ENCODE data around the gene NUDT4.

Gene NUDT4

DNA sequence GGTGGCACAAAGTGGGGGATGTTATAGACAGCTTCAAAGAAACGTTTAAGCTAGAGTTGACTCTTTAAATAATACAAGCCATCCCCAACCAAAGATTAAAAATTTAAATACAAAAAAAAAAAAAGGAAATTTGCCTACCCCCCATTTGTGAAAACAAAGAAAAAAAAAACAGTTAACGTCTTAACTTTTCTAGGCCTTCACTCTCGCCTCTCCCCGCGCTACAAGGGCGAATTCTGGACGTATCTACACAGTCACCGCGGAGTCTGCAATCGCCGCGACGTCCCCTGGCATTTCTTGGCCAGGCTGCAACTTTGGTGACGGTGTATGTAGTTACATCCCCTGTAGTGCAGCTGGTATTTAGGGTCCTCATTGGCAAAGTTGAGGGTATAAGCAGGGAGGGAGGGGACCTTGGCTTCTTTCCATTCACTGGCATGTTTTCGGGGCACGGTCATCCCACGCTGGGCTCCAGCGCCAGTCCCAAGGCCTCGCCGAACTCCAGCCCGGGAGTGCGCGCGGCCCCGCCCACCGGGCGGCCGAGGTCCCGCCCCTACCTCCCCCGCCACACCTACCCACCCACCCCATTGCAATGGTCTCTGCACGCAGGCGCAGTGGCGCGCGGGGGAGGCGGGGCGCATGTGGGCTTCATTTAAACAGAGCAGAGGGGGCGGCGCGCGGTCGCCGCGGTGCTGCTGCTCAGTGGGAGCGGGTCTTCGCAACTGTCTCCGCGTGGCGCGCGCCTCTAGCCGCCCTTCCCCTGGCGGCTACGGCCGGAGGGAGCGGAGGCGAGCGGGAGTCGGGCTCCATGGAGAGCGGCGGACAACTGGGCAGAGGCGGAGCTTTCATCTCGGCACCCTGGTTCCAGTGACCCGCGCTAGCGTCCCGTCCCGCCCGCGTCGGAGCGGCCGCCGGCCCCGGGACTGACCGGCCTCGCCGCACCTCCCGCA is at the start of gene NUDT4:
Gene NUDT4, plus strand, starts transcription at position 674 of the 944 bp plus-strand sequence. CDS start 398 bp downstream, outside the sequence.
- no peak for FAIRE-seq

DNA sequence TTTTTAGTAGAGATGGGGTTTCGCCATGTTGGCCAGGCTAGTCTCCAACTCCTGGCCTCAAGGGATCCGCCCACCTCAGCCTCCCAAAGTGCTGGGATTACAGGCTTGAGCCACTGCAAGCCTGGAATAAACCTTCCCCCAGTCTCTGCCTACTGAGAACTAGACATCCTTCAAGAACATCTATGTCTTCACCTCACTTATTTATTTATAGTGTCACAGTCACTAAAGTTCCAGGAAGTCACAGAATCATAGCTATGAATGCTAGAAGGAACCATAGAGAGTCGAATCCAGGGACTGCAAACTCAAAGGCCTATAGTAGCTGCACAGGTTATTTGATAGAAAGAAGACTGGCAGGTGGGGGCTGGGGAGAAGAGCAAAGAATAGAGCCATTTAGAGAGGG is 44.7 kb upstream of the NUDT4 start:
- FAIRE-seq = no peak

DNA sequence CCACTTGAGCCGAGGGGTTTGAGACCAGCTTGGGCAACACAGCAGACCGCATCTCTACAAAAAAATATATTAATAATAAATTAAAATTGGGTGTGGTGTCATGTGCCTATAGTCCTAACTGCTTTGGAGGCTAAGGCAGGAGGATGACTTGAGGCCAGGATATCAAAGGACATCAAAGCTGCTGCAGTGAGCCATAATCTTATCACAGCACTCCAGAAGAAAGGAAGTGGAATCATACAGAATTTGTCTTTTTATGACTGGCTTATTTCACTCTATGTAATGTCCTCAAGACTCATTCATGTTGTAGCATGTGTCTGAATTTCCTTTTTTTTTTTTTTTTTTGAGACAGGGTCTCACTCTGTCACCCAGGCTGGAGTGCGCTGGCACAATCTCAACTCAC is 43.9 kb upstream of the NUDT4 start:
- FAIRE-seq = no peak

DNA sequence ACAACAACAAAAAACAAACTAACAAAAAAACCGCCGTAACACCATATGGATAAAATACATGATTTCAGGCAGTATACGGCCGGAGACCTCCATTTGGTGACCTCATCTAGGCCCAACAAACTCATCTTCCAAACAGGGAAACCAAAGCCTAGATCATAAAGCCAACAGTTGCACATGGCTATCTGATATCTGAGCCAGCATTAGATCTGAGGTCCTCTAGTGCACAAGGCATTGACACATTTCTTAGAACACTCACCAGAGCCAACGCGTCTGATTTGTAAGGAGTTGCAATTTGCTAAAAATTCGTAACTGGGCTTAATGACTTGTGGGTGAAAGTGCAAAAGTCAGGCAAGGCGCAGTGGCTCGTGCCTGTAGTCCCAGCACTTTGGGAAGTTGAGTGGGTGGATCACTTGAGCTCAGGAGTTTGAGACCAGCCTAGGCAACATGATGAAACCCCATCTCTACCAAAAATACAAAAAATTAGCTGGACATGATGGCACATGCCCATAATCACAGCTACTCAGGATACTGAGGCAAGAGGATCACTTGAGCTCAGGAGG is 42.0 kb upstream of the NUDT4 start:
- FAIRE-seq = no peak

DNA sequence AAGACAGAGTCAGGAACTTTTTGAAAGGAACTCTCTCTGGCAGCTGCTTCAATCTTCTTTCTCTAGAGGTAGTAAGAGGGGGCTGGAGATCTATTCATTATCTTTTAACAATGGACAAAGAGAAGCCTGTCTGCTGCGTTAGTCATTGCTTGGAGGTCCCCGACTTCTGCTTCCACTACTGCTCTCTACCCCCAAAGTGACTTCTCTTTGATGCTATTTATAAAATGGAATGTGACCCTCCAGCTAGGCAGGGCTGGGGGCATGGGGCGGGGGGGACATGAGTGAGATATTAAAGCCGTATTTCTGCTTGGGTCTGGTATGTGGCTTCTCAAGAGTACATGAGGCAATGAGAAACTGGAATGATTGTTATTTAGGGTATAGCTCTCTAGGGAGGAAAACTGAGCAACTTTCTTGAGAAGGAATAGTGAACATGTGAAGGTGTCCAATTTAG is 41.4 kb upstream of the NUDT4 start:
- no peak for FAIRE-seq

DNA sequence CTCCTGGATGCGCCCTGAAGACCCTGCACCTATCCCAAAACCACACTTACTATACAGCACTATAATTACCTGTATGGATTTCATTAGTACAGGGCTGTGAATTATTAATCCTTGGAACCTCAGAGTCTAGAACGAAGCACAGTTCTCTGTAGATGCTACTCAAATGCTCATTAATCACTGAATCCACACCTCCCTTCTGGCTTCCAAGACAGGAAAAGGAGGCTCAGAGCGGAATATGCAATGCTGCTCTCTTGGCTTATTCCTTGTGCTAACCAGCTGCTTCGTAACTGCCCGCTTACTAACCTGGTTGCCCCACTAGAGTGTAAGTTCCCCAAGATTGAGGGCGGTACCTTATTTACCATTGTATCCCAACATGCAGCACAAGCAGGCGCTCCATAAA is 39.1 kb upstream of the NUDT4 start:
- no peak for FAIRE-seq

DNA sequence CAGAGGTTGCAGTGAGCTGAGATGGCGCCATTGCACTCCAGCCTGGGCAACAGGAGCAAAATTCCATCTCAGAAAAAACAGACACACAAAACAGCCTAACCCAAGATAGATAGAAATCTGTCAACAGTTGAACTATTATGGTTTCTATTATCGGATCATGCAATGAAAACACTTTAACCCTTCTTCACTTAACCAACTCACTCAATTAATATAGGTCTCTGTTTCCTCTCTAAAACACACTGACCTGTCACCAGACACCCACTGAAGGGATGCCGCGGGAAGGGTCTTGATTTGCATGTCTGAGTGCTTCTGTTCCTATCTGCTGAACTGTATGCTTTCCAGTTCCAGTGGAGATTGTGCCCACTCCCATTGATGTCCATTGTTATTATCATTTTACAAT is 38.0 kb upstream of the NUDT4 start:
- no peak for FAIRE-seq

DNA sequence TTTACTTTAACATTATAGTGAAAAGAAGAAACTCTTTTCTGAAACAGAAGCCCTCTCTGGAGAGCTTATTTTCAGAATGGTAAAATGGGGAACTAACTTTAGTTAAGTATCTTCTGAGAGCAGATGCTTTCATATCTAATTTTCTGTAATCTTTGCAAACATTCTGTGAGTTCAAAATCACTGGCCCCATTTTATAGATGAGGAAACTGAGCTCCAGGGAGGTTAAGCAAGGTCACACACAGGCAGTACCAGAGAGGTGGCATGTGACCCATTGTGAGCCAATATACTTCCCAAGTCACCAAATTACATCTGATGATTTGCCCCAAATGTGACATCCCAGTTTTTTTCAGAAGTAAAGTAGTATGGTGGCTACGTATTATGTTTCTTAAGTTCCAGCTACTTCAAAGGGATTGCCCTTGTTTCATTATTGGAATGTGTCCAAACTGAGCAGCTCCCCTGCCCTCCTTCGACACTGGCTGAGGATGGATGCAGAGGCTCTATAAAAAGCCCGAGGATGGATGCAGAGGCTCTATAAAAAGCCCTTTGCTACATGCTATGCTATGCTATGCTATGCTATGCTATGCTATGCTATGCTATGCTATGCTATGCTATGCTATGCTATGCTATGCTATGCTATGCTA is 36.2 kb upstream of the NUDT4 start:
- FAIRE-seq = no peak

DNA sequence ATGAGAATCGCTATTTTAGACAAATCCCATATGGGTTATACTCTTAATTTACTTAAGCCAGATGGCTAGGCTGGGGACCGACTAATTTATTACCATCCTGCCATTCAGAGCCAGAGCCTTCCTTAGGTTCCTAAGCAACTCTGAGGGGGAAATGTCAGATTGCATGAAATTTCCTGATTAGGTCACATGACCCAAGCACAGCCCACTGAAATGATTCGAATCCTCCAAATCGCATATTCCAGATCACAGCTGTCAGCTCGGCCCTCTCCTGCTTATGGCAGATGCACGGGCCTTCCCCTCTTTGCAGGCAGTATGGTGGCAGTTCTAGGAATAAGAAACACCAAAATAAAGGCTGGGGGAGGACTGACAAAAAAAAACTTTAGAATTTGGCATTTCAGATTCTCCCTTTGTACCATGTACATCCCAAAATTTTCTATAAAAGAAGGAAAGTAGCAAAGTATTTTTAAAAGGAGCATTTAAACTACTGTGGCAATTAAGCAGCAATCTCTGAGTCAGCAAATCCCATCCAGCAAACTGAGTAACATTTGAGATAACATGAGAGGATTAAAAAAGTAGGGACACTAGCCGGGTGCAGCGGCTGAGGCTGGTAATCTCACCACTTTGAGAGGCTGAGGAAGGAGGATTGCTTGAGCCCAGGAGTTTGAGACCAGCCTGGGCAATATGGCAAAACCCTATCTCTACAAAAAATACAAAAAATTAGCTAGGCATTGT is 30.5 kb upstream of the NUDT4 start:
- FAIRE-seq = no peak

DNA sequence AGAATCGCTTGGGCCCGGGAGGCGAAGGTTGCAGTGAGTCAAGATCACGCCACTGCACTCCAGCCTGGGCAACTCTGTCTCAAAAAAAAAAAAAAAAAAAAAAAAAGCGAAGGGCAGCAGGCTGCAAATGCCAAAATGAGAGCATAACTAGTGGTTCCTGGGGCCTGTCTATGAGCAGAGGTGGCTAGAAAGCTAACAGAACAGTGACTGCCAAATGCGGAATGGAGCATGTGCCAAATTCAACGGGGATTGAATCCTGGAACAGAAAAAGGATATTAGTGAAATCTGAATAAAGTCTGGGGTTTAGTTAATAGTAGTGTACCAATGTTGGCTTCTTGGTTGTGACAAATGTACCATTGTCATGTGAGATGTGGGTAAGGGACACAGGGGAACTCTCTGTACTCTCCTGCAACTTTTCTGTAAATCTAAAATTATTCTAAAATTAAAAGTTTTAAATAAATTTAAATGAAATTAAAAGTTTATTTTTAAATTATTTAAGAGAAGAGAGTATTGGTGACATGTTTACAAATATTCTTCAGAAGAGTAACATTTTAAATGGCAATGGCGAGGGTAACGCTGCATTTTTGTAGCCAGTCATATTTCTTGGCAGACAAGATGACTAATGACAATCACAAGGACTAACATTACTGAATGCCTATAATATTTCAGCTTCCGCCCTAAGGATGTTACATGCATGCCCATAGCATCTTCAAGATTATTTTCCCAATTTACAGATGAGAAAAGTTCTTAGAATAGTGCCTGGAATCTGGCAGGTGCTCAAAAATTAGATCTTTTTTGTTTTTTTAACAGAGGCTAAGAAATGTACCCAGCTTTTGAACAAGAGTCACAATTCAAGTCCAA is 28.9 kb upstream of the NUDT4 start:
- no peak for FAIRE-seq

DNA sequence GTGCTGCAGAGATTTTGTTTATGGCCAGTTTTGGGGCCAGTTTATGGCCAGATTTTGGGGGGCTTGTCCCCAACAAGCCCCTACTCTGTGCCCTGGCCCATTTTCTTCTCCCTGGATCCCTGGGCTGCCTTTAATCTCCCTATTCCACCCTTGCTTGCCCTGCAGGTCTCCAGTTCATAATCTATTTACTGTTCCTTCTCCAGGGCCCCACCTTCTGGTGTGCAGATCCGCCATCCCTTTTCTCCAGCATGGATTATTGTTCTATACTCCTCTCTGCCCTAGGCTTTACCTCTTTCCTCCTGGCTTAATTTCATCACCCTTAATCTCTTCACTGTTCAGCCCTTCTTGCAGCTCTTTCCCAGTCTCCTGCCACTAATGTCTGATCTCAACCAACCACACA is 26.0 kb upstream of the NUDT4 start:
- FAIRE-seq = no peak

DNA sequence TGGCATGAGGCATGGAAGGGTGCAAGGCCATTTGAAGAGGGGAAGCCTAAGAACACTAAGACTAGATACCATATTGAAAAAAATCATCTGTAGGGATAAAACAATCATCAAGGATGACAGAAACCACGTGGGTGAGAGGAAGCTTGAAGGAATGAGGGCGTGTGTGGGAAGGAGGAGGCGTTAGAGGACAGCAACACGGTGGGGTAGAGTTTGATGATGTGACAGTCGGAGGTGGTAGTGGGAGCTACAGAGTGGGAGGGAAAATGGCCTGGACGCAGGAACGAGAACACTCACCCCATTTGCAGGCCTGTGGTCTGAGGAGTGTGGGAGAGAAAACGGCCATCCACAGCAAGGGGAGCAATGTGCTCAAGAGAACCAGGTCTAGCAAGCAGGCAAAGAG is 25.4 kb upstream of the NUDT4 start:
- FAIRE-seq = no peak

DNA sequence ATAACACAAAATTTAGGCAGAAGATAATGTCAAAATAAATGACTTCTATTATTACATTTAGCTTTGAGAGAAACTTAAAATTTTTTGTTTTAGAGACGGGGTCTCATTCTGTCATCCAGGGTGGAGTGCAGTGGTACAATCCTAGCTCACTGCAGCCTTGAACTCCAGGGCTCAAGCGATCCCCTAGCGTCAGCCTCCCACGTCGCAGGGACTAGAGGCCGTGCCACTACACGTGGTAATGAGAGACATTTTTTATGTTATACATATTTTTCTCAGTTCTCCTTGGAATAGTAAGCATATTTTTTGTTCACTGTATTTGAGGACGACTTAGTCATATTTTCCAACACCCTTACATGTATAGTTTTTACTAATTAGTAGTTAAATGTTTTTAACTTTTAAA is 21.5 kb upstream of the NUDT4 start:
- no peak for FAIRE-seq

DNA sequence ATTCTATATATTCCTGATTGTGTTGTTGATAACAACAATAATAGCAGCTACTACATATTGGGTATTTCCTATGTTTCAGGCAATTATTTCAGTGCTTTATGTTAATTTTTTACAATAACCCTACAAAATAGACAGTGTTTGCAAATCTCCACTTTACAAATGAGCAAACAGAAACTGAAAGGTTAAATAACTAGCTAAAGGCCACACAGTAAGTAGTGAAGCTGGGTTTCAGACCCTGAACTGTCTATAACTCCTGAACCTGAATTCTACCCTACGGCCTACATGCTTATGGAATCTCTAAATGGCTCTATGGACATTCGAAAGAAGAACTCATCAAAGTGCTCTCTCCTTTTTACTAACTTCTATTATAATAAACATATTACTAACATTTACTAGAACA is 19.7 kb upstream of the NUDT4 start:
- FAIRE-seq = no peak

DNA sequence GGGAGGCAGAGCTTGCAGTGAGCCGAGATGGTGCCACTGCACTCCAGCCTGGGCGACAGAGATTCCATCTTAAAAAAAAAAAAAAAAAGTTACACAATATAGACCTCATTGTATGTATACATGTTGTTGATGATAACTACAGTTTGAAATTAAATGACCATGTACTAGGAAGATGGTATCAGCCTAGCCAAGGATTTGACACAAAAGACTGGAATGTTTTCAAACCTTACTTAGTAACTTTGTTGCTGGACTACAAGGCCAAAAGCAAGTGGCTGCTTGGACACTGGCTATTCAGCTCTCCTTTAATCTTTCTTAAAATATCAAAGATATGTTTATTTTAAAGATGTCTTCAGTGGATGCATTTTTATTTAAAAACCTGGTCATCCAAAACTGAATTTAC is 18.9 kb upstream of the NUDT4 start:
- FAIRE-seq = no peak

DNA sequence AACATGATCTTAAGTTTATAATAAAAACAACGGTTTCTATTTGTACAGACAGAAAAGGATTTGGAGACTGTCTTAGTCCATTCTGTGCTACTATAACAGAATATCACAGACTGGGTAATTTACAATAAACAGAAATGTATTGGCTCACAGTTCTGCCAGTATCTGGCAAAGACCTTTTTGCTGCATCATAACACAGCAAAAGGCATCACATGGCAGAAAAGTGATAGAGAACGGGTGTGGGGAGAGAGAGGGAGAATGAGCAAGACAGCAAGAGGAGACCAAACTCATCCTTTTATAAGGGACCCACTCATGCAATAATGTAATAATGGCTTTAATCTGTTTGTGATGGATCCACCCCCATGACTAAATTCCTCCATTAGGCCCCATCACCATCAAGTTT is 17.0 kb upstream of the NUDT4 start:
- FAIRE-seq = no peak

DNA sequence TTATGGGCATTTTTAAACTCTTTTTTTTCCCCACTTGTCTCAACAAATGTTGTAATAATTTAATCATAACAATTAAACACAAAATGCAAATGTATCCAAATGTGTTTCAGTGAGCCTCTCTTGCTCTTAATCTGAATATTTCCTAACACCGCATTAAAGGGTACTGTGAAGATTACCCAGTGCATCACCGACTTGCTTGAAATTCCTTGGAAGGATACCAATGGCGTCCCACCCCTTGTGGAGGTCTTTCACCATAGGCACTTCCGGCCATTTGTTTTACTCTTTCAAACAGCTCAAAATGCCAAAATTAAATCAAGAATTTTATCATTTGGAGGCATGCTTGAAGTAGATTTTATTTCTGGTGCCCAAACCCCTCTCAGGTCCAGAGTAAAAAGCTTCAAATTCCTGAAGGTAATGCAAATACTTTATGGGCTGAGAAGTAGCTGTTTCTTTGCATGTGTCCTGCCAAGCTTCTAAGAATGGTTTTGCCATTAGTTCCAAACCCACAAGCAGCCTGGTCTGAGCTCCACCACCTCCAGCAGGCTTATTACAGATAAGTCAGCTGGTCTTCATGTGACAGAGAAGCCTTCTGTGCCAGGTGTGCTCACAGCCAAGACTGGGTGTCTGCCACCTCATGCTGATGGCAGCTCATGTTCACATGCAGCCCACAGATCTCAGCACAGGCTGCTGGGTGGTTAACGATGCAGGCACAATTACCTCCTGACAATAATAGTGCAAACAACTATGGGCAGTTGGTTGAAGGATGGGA is 16.4 kb upstream of the NUDT4 start:
- no peak for FAIRE-seq

DNA sequence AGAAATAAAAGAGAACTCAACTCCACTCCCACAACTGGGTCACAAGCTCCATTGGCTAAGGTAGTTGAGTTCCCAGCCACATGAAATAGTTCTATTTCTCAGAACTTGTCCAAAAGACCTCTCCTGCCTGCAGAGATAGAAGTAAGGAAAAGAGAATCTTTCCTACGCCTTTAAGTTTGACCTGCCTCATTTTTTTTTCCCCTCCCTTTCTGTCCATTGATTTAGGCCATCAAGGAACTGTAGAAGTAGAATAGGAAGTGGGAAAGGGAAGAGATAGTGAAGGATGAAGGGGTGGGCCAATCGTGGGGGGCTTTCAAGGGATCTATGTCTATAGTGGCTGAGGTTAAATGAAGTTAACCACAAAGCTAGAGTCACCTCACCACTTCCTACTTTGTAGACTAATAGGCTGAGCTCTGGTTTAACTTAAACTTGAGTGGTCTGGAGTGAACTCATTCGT is 13.9 kb upstream of the NUDT4 start:
- no peak for FAIRE-seq

DNA sequence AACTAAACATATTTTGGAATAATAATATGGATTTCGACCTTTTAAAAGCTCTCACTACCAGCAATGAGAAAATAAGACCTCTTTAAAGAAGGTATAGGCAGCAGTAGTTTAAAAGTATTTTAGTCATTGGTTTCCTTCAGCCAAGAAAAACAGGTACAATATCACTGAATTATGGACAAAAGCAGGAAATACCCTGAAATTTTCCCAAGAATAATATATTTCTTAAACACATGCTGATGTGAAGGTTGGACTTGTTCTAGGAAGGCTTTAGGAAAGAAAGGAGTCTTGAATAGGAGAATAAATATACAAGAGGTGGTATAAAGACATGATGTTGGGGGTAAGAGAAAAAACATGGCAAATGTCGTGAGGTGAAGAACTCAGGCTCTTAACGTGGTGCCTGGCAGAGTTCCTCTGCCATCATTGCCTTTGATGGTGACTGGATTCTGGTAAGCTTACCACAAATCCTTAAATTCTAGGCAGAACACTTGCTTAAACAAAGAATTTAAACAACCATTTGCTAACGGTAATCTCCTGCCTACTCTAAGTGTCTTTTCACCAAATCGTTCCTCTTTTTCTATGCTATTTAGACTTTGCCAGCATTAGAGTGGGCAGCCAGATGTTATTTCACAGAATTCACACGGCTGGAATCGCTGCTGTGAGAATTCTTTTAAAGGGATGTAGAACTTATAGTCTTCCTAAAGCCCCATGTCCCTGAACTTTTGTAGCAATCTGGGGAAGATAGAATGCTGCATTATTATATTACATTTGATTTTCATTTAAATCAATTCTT is 11.9 kb upstream of the NUDT4 start:
- FAIRE-seq = no peak

DNA sequence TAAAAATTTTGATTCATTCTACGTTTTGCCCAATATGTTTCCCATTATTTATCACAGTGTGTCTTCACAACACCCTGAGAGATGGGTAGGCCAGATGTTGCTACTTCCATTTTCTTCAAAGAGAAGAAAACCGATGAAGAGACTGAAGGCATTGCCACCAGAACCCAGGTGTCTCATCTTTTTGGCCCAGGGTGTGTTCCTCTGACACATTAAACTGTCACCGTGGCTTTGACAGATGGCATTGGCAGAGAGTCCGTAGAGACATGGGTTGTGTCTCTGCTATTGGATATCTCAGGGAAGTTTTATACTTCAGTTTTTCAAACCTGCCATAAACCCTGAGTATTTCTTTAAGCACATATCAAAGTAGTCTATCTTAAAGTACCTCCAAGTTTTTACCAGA is 11.3 kb upstream of the NUDT4 start:
- no peak for FAIRE-seq

Data from colon (tissue), 2 donors.